Breast epithelium (tissue), 3 donors: ENCODE results near the gene KRT31.

Source experiments
- CTCF ChIP-seq, 3 donors: fragments of 450-650 bp; IDR thresholded peaks; one replicate each; pipeline ENCODE4 v1.5.1; 2016 to 2017; ENCODE audit warnings: antibody characterized with exemption in 3 of 3, mild to moderate bottlenecking in 3 of 3, moderate library complexity in 3 of 3
- POLR2AphosphoS5 ChIP-seq, 3 donors: sonication (generic); formaldehyde crosslinking; IDR thresholded peaks; one replicate each; pipeline ENCODE4 v1.6.1; 2017; ENCODE audit warnings: antibody characterized with exemption in 3 of 3

- TF ChIP-seq CTCF (IDR thresholded peaks at IDR 0.05) (no peak), POLR2AphosphoS5 (IDR thresholded peaks at IDR 0.05) (no peak)
Measured at GRCh38 chr17:41391535-41391934, 5.9 kb downstream of the KRT31 start.
